Smooth muscle cell (in vitro differentiated cells): ENCODE data around the gene POLDIP2. TPM values are rescaled to one million over a fixed set of nuclear protein-coding genes. Genes with fewer than 3 reads are reported as not detected.

Source experiments
- DNase-seq: peaks from one replicate; lab custom pipeline; 2025; ENCODE audit not compliant: unreplicated experiment; lab: John Stamatoyannopoulos, UW
- H2AFZ ChIP-seq: fragments of 200-600 bp; sonication (generic); 2 replicates; pipeline ENCODE4 v1.6.0; 2016; ENCODE audit warnings: antibody characterized with exemption, low read depth, mild to moderate bottlenecking
- H3F3A ChIP-seq: fragments of 200-600 bp; sonication (generic); 2 replicates; pipeline ENCODE4 v1.6.0; 2017; ENCODE audit warnings: antibody characterized with exemption, low read depth
- H3K27ac ChIP-seq: fragments of 200-600 bp; sonication (generic); 2 replicates; pipeline ENCODE4 v1.5.1; 2016; ENCODE audit warnings: low read depth, mild to moderate bottlenecking
- H3K27me3 ChIP-seq: fragments of 200-600 bp; sonication (generic); 2 replicates; pipeline ENCODE4 v1.6.1; 2016; ENCODE audit warnings: low read depth, mild to moderate bottlenecking
- H3K36me3 ChIP-seq: fragments of 200-600 bp; sonication (generic); 2 replicates; pipeline ENCODE4 v1.5.1; 2016; ENCODE audit warnings: low read depth
- H3K4me1 ChIP-seq: fragments of 200-600 bp; sonication (generic); 2 replicates; pipeline ENCODE4 v1.5.1; 2016; ENCODE audit warnings: low read depth
- H3K4me2 ChIP-seq: fragments of 200-600 bp; sonication (generic); 2 replicates; pipeline ENCODE4 v1.6.0; 2016; ENCODE audit warnings: mild to moderate bottlenecking
- H3K4me3 ChIP-seq: fragments of 200-600 bp; sonication (generic); 2 replicates; pipeline ENCODE4 v1.5.1; 2016; ENCODE audit warnings: mild to moderate bottlenecking
- H3K79me2 ChIP-seq: fragments of 200-600 bp; sonication (generic); 2 replicates; pipeline ENCODE4 v1.6.0; 2016; ENCODE audit warnings: low read depth, mild to moderate bottlenecking
- H3K9ac ChIP-seq: fragments of 200-600 bp; sonication (generic); 2 replicates; pipeline ENCODE4 v1.6.0; 2016; ENCODE audit warnings: low read depth
- H3K9me3 ChIP-seq: fragments of 200-600 bp; sonication (generic); replicated peaks from 2 replicates; pipeline ENCODE4 v1.5.1; 2016; ENCODE audit warnings: low read depth
- H4K20me1 ChIP-seq: fragments of 200-600 bp; sonication (generic); 2 replicates; pipeline ENCODE4 v1.6.0; 2016; ENCODE audit warnings: low read depth
- CTCF ChIP-seq: fragments of 200-600 bp; sonication (generic); IDR thresholded peaks from 2 replicates; pipeline ENCODE4 v1.5.1; 2017; ENCODE audit warnings: borderline replicate concordance, mild to moderate bottlenecking, antibody characterized with exemption; ENCODE audit not compliant: insufficient read depth, poor library complexity, severe bottlenecking
- WGBS: methylation state at CpG from one replicate; pipeline ENCODE4 v1.1.7; 2016; ENCODE audit warnings: low lambda C conversion rate; 5-methylcytosine and 5-hydroxymethylcytosine counted together
- polyA plus RNA-seq: library from polyadenylated mRNA; unstranded; fragments of >200 nt; fragmentation: Nextera tagmentation; extraction: Ambion mirVana; gene quantifications from 2 replicates; pipeline ENCODE4 v1.2.1, GENCODE V29; 2016
- total RNA-seq: library from RNA; depleted of rRNA; stranded (reverse); fragments of >200 nt; gene quantifications from 2 replicates; pipeline ENCODE4 v1.2.3, GENCODE V29; 2014

POLDIP2 gene
- total and polyA plus RNA-seq, 2 experiments from 2014 or later = 52.6 to 83.2 TPM

- no peak overlapping the region for H3K9ac ChIP-seq
- no peaks in the 10 kb centered on the region for H3K4me1 ChIP-seq
- H3K27ac ChIP-seq = no peak overlapping the region
- H3K27me3 ChIP-seq = peaks cover 22% of the 10 kb centered on the region
- H3F3A ChIP-seq = no peaks in the 10 kb centered on the region
- no peaks in the 10 kb centered on the region for H3K9me3 ChIP-seq
- TF ChIP-seq CTCF = no peak
- peaks cover 33% of the 10 kb centered on the region for H4K20me1 ChIP-seq
- DNase-seq = no peak
- no peak overlapping the region for H2AFZ ChIP-seq
- H3K4me3 ChIP-seq = no peak overlapping the region
- H3K79me2 ChIP-seq = no peaks in the 10 kb centered on the region
- H3K4me2 ChIP-seq = no peak overlapping the region
- H3K36me3 ChIP-seq = peaks cover 8% of the 10 kb centered on the region
Observed at GRCh38 chr17:28386391-28386790, 29.1 kb upstream of the POLDIP2 start.

- Histone ChIP-seq H3F3A (no peaks in the 10 kb centered on the region), H3K27me3 (peaks cover 27% of the 10 kb centered on the region), H3K36me3 (peaks cover 8% of the 10 kb centered on the region), H3K4me2 (no peak overlapping the region), H3K27ac (no peak overlapping the region), H4K20me1 (peaks cover 43% of the 10 kb centered on the region), H3K4me1 (no peaks in the 10 kb centered on the region), H3K79me2 (no peaks in the 10 kb centered on the region), H3K4me3 (no peak overlapping the region), H3K9ac (no peak overlapping the region), H2AFZ (no peak overlapping the region), H3K9me3 (no peaks in the 10 kb centered on the region)
- no peak for DNase-seq
- TF ChIP-seq CTCF = no peak
- 96% methylated on average over 8 of the region's 8 CpGs for WGBS
Observed at GRCh38 chr17:28385406-28385805, 28.1 kb upstream of the POLDIP2 start.

GRCh38 chr17:28385037-28385400 is 27.7 kb upstream of the POLDIP2 start:
- Histone ChIP-seq H2AFZ (no peak overlapping the region), H3K36me3 (peaks cover 6% of the 10 kb centered on the region), H3K4me1 (no peaks in the 10 kb centered on the region), H3K79me2 (no peaks in the 10 kb centered on the region), H3K9me3 (no peaks in the 10 kb centered on the region), H3K4me2 (peak overlapping the region; percentile 62), H4K20me1 (peaks cover 47% of the 10 kb centered on the region), H3K9ac (no peak overlapping the region), H3F3A (no peaks in the 10 kb centered on the region), H3K4me3 (peak overlapping the region; percentile 32), H3K27me3 (peaks cover 27% of the 10 kb centered on the region), H3K27ac (no peak overlapping the region)
- no peak for DNase-seq
- TF ChIP-seq CTCF = no peak
- WGBS = 56% methylated on average over 29 of the region's 29 CpGs

GRCh38 chr17:28384281-28385036 is 27.1 kb upstream of the POLDIP2 start:
- Histone ChIP-seq H3K36me3 (peaks cover 3% of the 10 kb centered on the region), H3K4me1 (no peaks in the 10 kb centered on the region), H3K27ac (no peak overlapping the region), H3K27me3 (peaks cover 27% of the 10 kb centered on the region), H3K9me3 (no peaks in the 10 kb centered on the region), H3K4me3 (peak overlapping the region; percentile 32), H3K79me2 (no peaks in the 10 kb centered on the region), H3K9ac (no peak overlapping the region), H3K4me2 (peak overlapping the region; percentile 62), H3F3A (no peaks in the 10 kb centered on the region), H2AFZ (no peak overlapping the region), H4K20me1 (peaks cover 53% of the 10 kb centered on the region)
- no peak for DNase-seq
- no peak for TF ChIP-seq CTCF
- WGBS = 37% methylated on average over 56 of the region's 56 CpGs
